ENCODE measurements around the gene PSG7.
"Not testable (repeated sequence)": the region's sequence is repeated elsewhere in the genome, so short reads cannot be mapped to it uniquely, and the experiment has no call there.

GRCh38 chr19:42917634-42918033 lies 19.4 kb downstream of the PSG7 start, which contains the start of gene PSG6:
- TF ChIP-seq CTCF (IDR thresholded peaks at IDR 0.05; ENCODE audit: low read length); EZH2 (IDR thresholded peaks at IDR 0.05; ENCODE audit: borderline replicate concordance, low read length): not testable (repeated sequence)

Data from OCI-LY1 (cell line).